NB4 (cell line): Measurements from ENCODE around the gene MAPRE2.

Experiments
- MYC ChIP-seq: IDR thresholded peaks from 2 replicates; pipeline ENCODE4 v1.6.1; 2011; ENCODE audit warnings: low read depth, low read length
- POLR2A ChIP-seq: IDR thresholded peaks from 2 replicates; pipeline ENCODE4 v1.6.1; 2011; ENCODE audit warnings: mild to moderate bottlenecking; ENCODE audit not compliant: insufficient read length; ENCODE audit errors: extremely low read depth
- TF ChIP-seq, protein P1 (sequence below): IDR thresholded peaks from one replicate; pipeline ENCODE4 v1.5.1; 2012; ENCODE audit warnings: low read depth, low read length

DNA sequence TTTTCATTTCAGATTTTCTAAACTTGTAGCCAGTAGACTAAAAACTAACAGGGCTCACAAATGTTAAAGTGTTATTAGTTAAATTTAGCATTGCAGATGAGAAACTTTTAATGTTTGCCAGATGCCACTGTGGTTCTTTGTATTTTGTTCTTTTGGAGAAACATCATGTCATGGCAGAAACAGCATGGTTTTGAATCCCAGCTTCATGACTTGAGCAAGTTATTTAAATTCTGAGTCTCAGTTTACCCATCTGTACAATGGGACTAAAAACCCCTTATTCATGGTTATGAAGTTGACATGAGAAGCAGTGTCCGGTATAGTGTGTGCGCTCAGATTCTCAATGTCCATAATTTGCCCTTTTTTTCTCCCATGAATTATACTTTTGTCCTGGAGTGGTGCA, 56.5 kb downstream of the MAPRE2 start:
- TF ChIP-seq, protein P1, sequence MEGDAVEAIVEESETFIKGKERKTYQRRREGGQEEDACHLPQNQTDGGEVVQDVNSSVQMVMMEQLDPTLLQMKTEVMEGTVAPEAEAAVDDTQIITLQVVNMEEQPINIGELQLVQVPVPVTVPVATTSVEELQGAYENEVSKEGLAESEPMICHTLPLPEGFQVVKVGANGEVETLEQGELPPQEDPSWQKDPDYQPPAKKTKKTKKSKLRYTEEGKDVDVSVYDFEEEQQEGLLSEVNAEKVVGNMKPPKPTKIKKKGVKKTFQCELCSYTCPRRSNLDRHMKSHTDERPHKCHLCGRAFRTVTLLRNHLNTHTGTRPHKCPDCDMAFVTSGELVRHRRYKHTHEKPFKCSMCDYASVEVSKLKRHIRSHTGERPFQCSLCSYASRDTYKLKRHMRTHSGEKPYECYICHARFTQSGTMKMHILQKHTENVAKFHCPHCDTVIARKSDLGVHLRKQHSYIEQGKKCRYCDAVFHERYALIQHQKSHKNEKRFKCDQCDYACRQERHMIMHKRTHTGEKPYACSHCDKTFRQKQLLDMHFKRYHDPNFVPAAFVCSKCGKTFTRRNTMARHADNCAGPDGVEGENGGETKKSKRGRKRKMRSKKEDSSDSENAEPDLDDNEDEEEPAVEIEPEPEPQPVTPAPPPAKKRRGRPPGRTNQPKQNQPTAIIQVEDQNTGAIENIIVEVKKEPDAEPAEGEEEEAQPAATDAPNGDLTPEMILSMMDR = no peak
- no peak for TF ChIP-seq POLR2A
- TF ChIP-seq MYC = no peak
